ENCODE results near the gene FTCD.
"Not testable (repeated sequence)": the region's sequence is repeated elsewhere in the genome, so short reads cannot be mapped to it uniquely, and the experiment has no call there.

The FTCD gene

DNA sequence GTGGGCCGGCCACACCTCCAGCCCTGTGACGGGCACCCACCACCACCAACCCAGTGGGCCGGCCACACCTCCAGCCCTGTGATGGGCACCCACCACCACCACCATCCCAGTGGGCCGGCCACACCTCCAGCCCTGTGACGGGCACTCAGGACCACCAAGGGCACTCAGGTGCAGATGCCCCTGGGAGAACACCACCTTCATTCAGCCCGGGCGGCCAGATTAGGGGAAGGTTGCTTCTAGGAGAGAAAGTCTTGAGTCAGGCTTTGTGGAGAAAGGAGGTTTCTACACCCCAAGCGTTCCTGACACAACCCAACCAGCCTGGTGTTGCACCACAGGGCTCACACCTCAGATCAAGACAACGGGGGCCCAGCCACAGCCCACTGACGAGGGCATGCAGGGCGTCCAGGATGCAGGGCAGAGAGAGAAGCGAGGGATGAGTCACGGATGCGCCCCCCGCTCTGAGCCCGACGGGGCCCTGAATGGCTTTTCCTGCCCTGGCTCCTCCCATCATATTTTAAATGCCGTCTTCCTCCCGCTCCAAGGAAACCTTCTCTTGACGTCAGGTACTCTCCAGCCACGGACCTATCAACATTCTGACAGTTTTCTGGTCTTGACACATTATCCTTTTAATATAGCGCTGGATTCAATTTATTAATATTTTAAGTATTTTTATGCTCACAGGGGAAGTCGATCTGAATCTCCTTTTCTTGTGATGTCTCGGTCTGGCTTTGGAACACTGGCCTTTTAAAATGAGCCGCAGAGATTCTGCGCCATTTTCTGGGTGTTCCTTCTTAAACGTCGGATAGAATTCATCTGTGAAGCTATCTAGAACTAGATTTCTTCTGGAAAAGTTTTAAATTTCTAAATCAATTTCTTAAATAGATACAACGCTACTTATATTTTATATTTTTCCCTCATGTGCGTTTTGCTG is 29.5 kb upstream of the FTCD start:
- Histone ChIP-seq H3K4me3 (ENCODE audit: low read length) (peak overlapping the region; percentile 87), H3K4me1 (ENCODE audit: control insufficient read depth, insufficient read depth, low read length) (peaks cover 32% of the 10 kb centered on the region), H3K9me3 (ENCODE audit: control insufficient read depth, low read length) (no peaks in the 10 kb centered on the region), H3K36me3 (ENCODE audit: control insufficient read depth, insufficient read depth, low read length, severe bottlenecking) (peaks cover 24% of the 10 kb centered on the region), H3K27me3 (replicated peaks; ENCODE audit: control insufficient read depth, insufficient read depth, low read length) (no peaks in the 10 kb centered on the region), H3K9ac (ENCODE audit: low read length) (peak overlapping the region; percentile 78)
- peak; percentile 84 for DNase-seq (ENCODE audit: low read depth)

DNA sequence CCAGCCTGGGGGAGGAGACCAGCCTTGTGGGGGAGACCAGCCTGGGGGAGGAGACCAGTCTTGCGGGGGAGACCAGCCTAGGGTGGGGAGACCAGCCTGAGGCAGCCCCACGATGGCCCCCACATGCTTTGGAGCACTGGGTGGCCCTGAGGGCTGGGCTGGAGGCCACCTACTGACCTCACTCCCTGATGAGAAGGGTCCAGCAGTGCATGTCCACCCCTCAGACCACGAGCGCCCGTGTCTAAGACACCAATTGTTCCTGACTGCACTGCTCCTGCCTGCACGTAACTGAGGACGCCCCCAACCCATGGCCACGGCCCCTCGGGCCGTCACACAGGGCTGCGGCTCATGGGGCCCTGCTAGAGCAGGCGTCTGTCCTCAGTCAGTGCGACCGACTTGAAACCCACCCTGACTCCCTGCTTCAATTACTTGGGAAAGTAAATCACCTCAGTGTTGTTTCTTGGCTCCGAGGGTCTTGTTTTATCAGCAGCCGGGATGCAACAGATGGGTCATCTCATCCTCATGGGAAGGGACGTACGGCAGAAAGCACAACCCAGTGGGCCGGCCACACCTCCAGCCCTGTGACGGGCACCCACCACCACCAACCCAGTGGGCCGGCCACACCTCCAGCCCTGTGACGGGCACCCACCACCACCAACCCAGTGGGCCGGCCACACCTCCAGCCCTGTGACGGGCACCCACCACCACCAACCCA is 28.7 kb upstream of the FTCD start, which contains the start of gene SPATC1L:
Gene SPATC1L (minus strand): TSS at position 550 of the 715 bp plus-strand sequence. CDS start 1,643 bp downstream, outside the sequence.
- H3K9ac ChIP-seq (ENCODE audit: low read length): peak within 1 kb of the TSS; percentile 92
- H3K27me3 ChIP-seq (replicated peaks; ENCODE audit: control insufficient read depth, insufficient read depth, low read length): no peaks in the 10 kb centered on the region
- DNase-seq (ENCODE audit: low read depth): peak; percentile 82
- H3K36me3 ChIP-seq (ENCODE audit: control insufficient read depth, insufficient read depth, low read length, severe bottlenecking): peaks cover 16% of the 10 kb centered on the region
- no peaks in the 10 kb centered on the region for H3K9me3 ChIP-seq (ENCODE audit: control insufficient read depth, low read length)
- peaks cover 24% of the 10 kb centered on the region for H3K4me1 ChIP-seq (ENCODE audit: control insufficient read depth, insufficient read depth, low read length)
- peak within 1 kb of the TSS; percentile 98 for H3K4me3 ChIP-seq (ENCODE audit: low read length)

DNA sequence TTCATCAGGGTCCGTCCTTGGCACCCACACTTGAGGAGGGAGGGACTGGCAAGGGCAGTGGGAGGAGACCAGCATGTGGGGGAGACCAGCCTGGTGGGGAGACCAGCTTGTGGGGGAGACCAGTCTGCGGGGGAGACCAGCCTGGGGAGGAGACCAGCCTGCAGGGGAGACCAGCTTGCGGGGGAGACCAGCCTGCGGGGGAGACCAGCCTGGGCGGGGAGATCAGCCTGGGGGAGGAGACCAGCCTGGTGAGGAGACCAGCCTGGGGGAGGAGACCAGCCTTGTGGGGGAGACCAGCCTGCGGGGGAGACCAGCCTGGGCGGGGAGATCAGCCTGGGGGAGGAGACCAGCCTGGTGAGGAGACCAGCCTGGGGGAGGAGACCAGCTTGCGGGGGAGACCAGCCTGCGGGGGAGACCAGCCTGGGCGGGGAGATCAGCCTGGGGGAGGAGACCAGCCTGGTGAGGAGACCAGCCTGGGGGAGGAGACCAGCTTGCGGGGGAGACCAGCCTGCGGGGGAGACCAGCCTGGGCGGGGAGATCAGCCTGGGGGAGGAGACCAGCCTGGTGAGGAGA is 28.0 kb upstream of the FTCD start:
- not testable (repeated sequence) for H3K9me3 ChIP-seq (ENCODE audit: control insufficient read depth, low read length); H3K36me3 ChIP-seq (ENCODE audit: control insufficient read depth, insufficient read depth, low read length, severe bottlenecking); H3K27me3 ChIP-seq (replicated peaks; ENCODE audit: control insufficient read depth, insufficient read depth, low read length); DNase-seq (ENCODE audit: low read depth)
- H3K4me3 ChIP-seq (ENCODE audit: low read length): peak overlapping the region; percentile 98
- peaks cover 17% of the 10 kb centered on the region for H3K4me1 ChIP-seq (ENCODE audit: control insufficient read depth, insufficient read depth, low read length)
- peak overlapping the region; percentile 92 for H3K9ac ChIP-seq (ENCODE audit: low read length)

DNA sequence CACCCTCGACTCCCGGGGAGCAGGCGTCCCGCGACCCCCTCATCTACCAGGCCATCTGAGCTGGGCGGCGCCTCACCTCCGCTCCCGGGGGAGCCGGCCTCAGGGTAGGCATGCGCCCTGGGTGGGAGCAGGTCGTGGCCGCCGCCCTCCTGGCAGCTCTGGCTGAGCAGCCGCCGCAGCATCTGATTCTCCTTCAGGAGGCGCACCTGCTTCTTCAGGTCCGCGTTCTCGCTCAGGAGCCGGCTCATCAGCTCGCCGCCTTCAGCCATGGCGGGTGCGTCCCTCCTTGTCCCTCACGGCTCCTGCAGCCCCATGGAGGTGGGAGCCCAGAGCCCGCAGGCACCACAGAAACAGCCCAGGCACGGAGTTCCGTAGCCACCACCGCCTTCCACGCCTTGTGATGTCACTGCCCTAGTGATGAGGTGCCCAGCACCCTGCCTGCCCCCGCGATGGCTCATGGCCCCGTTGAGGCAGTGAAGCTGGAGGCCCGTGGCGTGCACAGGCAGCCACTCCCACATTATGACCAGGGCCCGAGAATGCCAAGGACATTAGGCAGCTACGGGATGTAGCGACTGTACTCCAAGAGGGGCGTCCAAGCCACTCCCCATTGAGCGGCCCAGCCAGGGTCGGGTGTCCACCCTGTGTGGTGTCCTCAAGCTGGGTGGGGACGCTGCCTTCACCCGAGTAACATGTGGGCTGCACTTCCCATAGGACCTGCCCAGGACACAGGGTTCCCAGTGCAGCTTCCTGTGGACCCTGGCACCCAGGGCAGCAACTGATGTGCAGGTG is 27.4 kb upstream of the FTCD start:
- Histone ChIP-seq H3K9ac (ENCODE audit: low read length) (no peak overlapping the region), H3K4me1 (ENCODE audit: control insufficient read depth, insufficient read depth, low read length) (peaks cover 13% of the 10 kb centered on the region), H3K9me3 (ENCODE audit: control insufficient read depth, low read length) (no peaks in the 10 kb centered on the region), H3K36me3 (ENCODE audit: control insufficient read depth, insufficient read depth, low read length, severe bottlenecking) (peaks cover 3% of the 10 kb centered on the region), H3K4me3 (ENCODE audit: low read length) (peak overlapping the region; percentile 47), H3K27me3 (replicated peaks; ENCODE audit: control insufficient read depth, insufficient read depth, low read length) (no peaks in the 10 kb centered on the region)
- no peak for DNase-seq (ENCODE audit: low read depth)

DNA sequence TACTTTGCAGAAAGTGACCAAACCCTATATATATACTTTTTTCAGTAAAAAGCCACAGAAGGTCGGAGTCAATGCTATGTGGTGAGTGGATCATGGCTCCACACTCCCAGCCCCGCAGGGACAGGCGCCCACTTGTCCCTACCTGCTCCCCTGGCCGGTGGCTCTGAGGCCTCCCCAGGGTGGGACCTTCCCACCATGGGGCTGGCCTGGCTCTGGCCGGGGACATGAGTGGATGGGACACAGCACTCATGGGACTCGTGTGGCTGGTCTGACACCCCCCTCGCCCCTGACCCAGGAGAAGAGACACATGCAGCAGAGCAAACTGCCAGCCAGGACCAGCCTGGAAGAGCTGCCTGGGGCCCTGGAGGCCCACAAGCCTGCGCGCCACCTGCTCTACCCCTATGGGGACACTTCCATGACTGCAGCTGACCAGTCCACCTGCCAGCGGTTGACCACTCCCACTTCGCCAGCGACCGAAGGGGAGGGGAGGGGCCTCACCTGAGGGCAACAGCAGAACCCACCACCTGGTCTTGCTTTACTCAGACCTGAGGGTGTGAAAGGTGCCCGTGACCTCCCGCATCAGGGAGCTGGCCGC is 26.7 kb upstream of the FTCD start:
- H3K4me3 ChIP-seq (ENCODE audit: low read length): no peak overlapping the region
- no peaks in the 10 kb centered on the region for H3K9me3 ChIP-seq (ENCODE audit: control insufficient read depth, low read length)
- H3K4me1 ChIP-seq (ENCODE audit: control insufficient read depth, insufficient read depth, low read length): peaks cover 13% of the 10 kb centered on the region
- H3K27me3 ChIP-seq (replicated peaks; ENCODE audit: control insufficient read depth, insufficient read depth, low read length): no peaks in the 10 kb centered on the region
- H3K9ac ChIP-seq (ENCODE audit: low read length): no peak overlapping the region
- DNase-seq (ENCODE audit: low read depth): no peak
- no peaks in the 10 kb centered on the region for H3K36me3 ChIP-seq (ENCODE audit: control insufficient read depth, insufficient read depth, low read length, severe bottlenecking)

DNA sequence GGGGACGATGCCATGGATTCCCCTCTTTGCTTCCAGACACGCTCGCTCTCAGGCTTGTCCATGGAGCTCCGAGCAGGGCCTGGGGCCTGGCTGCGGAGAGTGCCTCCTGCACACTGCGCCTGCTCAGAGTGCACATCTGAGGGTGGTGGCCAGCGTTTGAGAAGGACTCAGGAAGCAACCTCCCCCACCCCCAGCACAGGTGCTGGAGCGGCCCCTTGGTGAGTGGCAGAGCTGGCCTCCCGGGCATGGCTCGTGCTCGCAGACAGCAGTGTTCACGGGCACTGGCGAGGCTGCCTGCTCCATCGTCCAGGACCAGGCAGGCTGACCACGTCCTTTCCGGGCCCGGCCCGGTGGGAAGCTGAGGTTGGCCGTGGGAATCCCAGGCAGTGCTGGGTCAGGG is 26.1 kb upstream of the FTCD start:
- DNase-seq (ENCODE audit: low read depth): no peak
- Histone ChIP-seq H3K27me3 (replicated peaks; ENCODE audit: control insufficient read depth, insufficient read depth, low read length) (no peaks in the 10 kb centered on the region), H3K9me3 (ENCODE audit: control insufficient read depth, low read length) (no peaks in the 10 kb centered on the region), H3K36me3 (ENCODE audit: control insufficient read depth, insufficient read depth, low read length, severe bottlenecking) (no peaks in the 10 kb centered on the region), H3K4me1 (ENCODE audit: control insufficient read depth, insufficient read depth, low read length) (peaks cover 13% of the 10 kb centered on the region), H3K4me3 (ENCODE audit: low read length) (no peak overlapping the region), H3K9ac (ENCODE audit: low read length) (no peak overlapping the region)

DNA sequence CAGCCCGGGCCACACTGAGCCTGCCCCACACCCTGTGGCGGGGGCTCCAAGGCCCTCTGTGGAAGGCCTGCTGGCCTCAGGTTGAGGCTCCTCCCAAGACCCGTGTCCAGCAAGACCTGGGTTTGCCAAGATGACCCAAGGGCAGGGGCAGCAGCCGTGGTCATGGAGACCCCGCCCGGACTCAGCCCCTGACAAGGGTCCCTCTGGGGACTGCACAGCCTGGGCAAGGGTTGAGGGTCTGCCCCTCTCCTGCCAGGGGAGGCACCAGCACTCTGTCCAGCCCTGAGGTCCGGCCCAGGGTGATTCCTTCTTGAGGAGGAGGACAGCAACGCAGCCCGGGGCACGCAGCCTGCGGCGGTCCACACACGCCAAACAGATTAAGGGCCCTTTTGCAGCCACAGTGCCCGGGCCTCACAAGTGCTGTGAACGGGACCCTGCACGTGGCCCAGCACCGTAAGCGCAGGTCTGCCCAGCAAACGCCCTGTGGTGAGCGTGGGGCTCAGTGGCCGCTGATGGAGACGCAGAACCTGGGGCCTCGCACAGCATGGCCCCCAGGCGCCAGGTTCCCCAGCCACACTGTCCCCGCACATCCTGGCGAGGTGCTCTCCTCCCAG is 25.5 kb upstream of the FTCD start:
- no peaks in the 10 kb centered on the region for H3K9me3 ChIP-seq (ENCODE audit: control insufficient read depth, low read length)
- no peak for DNase-seq (ENCODE audit: low read depth)
- no peak overlapping the region for H3K9ac ChIP-seq (ENCODE audit: low read length)
- peaks cover 13% of the 10 kb centered on the region for H3K4me1 ChIP-seq (ENCODE audit: control insufficient read depth, insufficient read depth, low read length)
- H3K36me3 ChIP-seq (ENCODE audit: control insufficient read depth, insufficient read depth, low read length, severe bottlenecking): no peaks in the 10 kb centered on the region
- no peaks in the 10 kb centered on the region for H3K27me3 ChIP-seq (replicated peaks; ENCODE audit: control insufficient read depth, insufficient read depth, low read length)
- H3K4me3 ChIP-seq (ENCODE audit: low read length): no peak overlapping the region

DNA sequence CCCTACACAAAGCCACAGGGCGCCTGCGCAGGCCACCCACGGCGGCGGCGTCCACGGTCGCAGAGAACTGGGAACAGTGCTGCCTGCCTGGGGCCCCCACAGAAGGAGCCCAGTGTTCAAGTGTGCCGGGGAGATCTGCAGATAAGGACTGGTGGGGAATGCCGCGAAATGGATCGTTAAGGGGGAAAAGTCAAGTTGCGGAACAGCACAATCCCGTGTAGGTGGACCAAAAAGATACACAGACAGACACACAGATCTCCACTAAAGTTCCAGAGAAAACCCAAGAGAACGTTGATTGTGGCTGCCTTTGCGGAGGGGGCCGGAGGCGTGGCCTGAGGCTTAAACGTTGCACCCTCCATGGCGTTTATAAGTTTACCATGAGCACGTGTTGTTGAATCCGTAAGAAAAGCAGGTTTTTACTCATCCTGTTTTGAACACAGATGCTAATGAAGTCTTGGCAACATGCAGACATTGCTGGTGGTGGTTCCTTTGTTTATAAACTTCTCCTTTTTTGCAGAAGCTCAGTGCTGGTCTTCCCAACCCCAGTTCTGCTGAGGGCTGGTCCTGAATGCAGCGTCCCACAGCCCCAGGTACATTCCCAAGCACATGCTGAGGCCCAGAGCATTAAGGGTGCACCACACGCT is 24.8 kb upstream of the FTCD start:
- Histone ChIP-seq H3K9ac (ENCODE audit: low read length) (no peak overlapping the region), H3K36me3 (ENCODE audit: control insufficient read depth, insufficient read depth, low read length, severe bottlenecking) (no peaks in the 10 kb centered on the region), H3K9me3 (ENCODE audit: control insufficient read depth, low read length) (no peaks in the 10 kb centered on the region), H3K4me3 (ENCODE audit: low read length) (no peak overlapping the region), H3K27me3 (replicated peaks; ENCODE audit: control insufficient read depth, insufficient read depth, low read length) (no peaks in the 10 kb centered on the region), H3K4me1 (ENCODE audit: control insufficient read depth, insufficient read depth, low read length) (peaks cover 10% of the 10 kb centered on the region)
- DNase-seq (ENCODE audit: low read depth): no peak

DNA sequence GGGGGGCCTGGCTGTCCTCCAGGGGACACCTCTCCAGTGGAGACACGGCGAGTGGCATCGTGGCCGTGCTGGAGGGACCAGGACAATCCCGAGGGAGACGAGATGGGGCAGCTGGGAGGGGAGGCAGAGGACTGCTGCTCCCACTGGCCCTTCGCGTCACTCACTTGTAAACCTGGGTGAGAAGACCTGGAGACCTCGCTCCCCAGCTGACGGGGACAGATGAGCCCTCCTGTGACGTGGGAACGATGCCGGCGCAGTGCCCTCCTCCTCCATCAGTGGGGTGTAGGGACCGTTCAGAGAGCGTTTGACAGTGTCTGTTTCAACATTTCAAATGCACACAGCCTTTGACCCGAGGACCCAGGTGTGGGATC is 24.3 kb upstream of the FTCD start:
- Histone ChIP-seq H3K9me3 (ENCODE audit: control insufficient read depth, low read length) (no peaks in the 10 kb centered on the region), H3K4me1 (ENCODE audit: control insufficient read depth, insufficient read depth, low read length) (peaks cover 7% of the 10 kb centered on the region), H3K36me3 (ENCODE audit: control insufficient read depth, insufficient read depth, low read length, severe bottlenecking) (no peaks in the 10 kb centered on the region), H3K27me3 (replicated peaks; ENCODE audit: control insufficient read depth, insufficient read depth, low read length) (no peaks in the 10 kb centered on the region), H3K4me3 (ENCODE audit: low read length) (no peak overlapping the region), H3K9ac (ENCODE audit: low read length) (no peak overlapping the region)
- no peak for DNase-seq (ENCODE audit: low read depth)

DNA sequence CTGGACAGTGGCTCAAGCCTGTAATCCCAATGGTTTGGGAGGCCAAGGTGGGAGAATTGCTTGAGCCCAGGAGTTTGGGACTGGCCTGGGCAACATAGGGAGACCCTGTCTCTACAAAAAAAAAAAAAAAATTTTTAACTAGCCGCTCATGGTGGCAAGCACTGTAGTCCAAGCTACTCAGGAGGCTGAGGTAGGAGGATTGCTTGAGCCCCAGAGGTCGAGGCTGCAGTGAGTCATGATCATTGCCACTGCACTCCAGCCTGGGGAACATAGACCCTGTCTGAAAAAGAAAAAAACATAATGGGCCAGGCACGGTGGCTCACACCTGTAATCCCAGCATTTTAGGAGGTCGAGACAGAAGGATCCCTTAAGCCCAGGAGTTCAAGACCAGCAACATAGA is 23.6 kb upstream of the FTCD start:
- H3K4me3 ChIP-seq (ENCODE audit: low read length): no peak overlapping the region
- DNase-seq (ENCODE audit: low read depth): no peak
- no peaks in the 10 kb centered on the region for H3K36me3 ChIP-seq (ENCODE audit: control insufficient read depth, insufficient read depth, low read length, severe bottlenecking)
- H3K9ac ChIP-seq (ENCODE audit: low read length): no peak overlapping the region
- no peaks in the 10 kb centered on the region for H3K9me3 ChIP-seq (ENCODE audit: control insufficient read depth, low read length)
- H3K4me1 ChIP-seq (ENCODE audit: control insufficient read depth, insufficient read depth, low read length): peaks cover 7% of the 10 kb centered on the region
- H3K27me3 ChIP-seq (replicated peaks; ENCODE audit: control insufficient read depth, insufficient read depth, low read length): no peaks in the 10 kb centered on the region

All from adipocyte (in vitro differentiated cells).